SIG-M5 (cell line): ENCODE measurements around the gene MICAL3.

Experiments
- DNase-seq: peaks from one replicate; lab custom pipeline; 2025; lab: John Stamatoyannopoulos, UW

MICAL3 gene

DNA sequence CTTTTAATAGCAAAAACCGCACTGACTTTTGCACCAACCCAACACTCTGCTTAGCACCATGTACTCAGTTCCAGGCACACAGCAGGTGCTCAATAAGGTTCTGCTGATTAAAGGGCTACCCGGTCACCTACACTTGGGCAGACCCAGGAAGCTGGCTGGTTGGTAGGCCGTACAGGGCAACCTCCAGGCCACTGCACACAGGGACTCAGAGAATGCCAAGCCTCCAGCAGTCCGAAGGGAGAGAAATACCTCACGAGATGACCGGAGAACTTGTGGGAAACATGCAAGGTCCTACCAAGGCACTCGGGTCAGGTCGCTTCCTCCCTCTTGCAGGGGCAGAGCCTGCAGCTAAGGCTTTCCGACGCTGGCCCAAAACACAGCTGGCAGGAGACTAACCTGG lies 109.2 kb downstream of the MICAL3 start:
- no peak for DNase-seq

DNA sequence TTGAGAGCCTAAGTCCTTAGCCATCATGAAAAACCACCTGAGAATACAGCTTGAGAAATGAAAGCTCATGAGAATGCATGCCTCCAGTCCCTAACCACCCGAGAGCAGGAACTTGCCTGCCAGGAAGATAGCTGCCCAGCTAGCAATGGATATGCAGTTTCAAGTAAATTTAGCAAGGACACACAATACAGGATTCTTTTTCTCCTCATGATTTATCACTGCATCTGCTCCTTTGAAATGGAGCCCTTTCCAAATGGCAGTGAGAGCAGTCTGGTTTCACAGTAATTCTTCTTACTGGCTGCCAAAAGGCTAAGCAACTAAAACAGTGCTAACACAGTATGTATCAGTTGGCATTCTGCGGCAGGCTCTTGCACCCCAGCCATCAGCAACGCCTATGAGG lies 109.9 kb downstream of the MICAL3 start:
- no peak for DNase-seq

DNA sequence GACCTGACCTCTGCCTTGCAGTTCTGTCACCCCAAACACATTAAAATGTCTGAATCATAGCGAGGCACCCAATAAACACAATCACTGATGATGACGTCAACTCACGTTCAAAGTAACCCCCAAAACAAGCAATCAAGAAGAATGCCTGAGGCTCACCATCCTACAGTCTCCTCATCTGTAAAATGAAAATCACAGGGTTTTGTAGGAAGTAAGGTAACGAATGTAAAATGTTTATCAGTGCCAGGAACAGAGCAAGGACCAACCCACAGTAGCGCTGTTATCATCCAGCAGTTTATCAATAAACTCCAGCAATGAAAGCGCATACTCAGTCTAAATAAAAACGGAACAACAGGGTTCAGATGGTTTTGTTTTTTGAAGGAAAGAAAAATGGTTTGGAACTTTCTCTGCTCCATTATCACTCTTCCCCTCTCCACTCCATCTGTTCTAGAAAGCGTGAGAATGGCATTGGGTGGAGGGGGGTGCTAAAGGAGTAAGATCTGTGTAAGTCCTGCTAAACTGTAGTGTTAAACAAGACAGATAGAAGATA lies 110.5 kb downstream of the MICAL3 start:
- no peak for DNase-seq

DNA sequence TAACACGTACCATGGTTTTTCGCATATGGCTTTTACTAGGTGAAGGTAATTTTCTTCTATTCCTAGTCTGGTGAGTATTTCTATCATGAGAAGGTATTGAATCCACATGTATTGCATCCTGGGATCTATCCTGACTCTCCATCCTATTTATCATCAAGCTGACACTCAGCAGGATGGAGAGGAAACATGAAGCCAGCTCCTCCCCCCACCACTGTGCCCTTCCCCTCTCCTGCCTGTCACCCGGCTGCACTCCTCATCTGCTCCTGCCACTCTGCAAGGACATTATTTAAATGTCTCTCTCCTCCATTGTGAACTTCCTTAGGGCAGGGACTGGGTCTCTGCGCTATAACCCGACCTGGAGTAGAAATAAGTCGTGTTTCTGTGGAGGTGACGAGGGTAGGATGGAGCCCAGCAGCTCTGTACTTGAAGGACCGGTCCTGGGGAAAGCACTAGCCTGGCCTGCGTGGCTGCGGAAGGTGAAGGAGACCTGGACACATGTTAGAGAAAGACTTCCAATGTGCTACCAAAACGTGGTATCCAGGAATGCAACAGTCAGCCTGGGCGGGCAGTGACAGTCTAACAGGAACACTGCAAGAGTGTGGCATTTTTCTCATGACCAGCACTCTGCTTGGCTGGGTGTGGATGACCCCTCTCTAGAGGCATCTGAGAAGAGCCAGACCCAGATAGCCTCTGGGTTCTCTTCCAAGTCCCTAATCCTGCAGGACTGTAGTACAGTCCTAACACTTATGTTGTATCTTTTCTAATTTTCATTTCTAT lies 111.2 kb downstream of the MICAL3 start:
- DNase-seq = no peak

DNA sequence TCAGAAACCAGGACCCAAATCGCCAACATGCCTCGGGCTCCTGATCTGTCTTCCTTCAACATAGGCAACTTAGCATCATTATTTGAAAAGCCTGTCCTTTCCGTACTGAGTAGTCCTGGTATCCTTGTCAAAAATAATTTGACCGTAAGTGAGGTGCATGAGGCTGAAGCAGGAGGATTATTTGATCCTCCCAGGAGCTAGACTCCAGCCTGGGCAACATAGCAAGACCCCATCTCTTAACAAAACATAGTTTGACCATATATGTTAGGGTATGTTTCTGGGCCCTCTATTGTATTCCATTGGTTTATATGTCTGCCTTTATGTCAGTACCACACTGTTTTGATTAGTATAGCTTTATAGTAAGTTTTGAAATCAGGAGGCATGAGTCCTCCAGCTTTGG lies 112.5 kb downstream of the MICAL3 start:
- no peak for DNase-seq

DNA sequence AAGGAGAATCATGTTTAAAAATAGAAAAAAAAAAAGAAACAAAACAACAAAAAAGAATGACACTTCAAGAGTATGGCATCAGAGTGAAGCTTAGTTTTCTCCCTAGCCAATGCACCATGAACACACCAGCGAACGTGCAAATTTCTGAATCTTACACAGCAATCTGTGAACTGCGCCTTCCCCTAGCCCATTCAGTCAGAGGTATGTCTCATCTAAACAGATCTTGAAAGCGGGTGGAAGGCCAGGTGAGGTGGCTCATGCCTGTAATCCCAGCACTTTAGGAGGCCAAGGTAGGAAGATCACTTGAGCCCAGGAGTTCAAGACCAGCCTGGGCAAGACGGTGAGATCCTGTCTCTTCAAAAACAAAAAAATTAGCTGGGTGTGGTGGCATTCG lies 113.1 kb downstream of the MICAL3 start:
- DNase-seq = no peak

DNA sequence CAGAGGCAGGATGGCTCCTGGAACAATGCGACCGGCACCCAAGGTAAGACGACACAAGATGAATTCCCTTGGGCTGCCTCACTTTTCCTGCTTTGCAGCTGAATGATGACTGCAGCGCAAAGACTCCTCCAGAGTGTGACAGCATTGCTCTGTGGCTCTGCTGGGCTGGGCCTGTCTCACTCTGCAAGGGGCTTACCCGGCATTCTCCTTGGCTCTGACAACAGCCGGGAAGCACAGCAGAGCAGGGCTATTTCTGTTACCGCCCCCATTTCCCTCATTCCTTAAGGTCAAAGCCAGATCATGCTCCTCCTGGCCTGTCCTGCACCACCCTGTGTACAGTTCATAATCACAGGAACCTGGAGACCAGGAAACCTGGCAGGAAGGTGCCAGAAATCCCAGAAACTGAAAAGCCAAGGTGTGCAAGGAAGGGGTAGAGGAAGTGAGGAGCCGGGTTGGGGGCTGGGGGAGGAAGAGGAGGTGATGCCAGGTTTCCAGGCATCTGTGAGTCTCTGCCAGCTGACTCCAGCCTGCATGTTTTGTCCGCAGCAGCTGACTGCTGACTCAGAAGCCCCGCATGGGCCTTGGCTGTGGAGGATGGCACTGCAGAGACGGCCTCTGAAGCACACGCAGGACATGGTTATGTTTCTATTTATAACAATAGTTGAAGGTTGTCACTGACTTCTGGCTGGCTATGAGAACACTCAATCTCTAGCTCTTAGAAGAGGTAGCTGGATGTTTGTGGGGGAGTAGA lies 113.6 kb downstream of the MICAL3 start:
- no peak for DNase-seq

DNA sequence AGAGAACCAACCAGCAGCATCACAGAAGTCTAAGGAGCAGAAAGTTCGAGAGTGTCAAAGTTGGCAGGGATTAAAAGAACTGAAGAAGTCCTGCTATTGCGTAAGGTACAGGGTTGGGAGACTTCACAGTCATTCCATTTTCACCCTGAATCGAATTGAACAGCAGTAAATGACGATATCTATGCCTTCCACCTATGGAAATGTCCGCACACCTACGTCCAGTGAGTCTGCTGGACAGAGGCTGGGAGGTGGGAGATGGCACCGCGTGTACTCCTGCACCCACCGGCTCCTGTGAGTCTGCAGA lies 116.7 kb downstream of the MICAL3 start:
- DNase-seq = no peak

DNA sequence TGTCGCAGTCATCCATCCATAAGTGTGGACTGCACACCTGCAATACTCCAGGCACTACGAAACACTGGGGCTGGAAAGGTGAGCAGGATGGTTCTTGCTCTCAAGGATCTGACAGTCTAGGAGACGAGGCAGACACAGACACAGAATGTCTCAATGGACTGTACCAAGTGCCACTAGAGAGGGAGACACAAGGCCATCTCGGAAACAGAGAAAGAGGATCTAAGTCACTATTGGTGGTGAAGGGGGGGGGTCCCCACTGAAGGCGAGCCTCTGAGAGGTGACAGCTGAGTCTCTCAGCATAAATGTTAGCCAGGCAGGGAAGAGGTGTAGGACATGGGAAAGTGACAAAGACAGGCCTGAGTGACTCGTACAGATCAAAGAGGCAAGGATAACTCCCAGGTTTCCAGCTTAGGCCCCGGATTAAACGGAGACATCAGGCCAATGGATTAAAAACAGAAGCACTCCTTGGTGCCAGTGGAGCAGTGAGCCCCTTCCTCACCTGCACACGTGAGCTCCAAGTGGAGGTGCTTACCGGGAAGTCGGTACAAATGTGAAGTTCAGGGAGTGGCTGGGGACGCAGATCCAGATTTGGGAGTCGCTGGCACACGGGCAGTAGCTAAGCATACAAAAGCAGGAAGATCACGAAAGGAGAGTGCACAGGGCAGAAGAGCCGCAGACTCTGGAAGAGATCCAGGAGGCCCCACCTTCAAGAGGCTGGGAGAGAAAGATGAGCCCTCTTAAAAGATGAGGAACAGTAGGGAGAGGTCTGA lies 117.2 kb downstream of the MICAL3 start:
- no peak for DNase-seq

DNA sequence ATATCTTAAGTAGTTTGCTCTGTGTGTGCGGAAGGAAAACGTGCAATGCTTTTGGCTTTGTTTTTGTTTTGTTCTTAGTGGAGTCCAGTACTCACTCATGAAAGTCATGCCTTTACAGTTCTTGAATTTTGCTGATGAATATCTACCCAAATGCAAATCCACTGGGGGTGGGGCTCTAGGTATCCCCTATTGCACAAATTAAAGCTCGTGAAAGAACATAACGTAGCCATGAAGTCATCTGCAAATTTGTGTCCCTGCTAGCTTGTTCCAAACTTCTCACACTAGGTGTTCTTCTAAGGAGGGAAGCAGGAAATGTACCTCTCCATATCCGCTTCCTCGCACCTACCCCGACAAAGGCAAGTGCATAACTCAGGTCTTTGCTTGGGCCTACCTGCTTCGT lies 118.9 kb downstream of the MICAL3 start:
- DNase-seq = no peak

DNA sequence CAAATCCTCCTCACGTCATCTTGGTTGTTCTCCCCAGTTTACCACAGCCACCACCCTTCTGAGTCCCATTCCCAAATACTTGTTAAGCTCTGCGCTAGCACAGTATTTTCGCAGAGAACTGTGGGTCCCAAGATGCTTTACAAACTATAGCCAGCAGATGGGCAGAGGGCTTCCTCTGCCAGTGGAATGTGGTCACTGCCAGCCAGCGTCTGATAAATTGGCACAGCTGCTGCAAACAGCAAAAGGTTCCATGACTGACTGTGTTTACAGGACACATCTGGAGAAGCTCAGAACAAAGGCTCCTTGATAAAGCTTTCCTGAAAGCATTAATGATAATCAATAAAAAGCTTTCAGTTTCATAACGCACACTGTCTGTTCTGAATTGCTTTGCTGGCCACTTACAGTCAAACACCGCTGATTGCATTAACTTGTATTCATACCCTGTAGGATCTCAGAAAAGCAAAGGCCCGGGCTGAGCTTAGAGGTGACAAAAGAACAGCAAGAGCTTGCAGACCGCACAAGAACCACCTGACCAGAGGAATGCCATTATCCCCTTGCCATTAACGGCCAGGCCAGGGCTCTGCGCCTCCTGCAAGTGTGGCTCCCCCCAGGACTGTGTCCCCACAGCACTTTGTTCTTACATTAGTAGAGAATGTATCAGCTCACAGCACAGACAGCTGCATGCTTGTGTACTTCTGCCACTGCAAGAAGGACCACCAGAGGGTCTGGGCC lies 120.6 kb downstream of the MICAL3 start:
- no peak for DNase-seq

DNA sequence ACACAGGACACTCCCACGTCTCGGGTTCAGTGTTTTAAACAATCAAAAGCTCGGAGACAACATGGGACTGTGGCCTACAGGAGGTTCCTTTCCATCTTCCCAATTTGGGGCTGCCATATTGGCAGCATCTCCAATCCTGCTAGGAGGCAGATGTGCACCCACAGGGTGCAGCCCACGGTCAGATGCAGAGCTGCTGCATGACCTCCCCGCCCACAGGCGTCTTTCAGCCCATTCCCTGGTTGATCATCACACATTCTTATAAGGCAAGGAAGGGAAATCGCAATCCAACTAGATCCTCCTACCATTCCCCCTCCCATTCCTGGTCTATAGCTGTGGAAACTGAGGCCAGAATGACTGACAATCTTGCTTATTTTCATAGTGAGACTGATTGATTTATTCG lies 121.4 kb downstream of the MICAL3 start:
- DNase-seq = no peak

DNA sequence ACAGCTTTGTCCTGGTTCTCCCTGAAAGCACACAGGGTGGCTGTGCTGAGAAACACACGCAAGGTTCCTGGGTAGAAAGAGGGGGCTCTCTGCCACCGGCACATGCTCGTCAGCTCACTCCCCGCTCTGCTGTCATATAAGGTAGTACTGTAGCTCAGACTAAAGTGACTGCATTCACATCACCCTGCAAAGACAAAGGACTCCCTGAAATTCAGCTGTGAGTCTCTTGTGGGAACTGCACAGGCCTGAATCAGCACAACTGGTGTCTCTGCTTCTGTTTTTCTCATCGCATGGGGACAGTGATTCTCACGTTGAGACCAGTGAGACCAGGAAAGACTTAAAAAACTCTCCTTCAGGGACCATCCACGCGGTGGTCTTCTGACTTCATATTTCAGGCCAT lies 126.0 kb downstream of the MICAL3 start:
- DNase-seq = no peak

DNA sequence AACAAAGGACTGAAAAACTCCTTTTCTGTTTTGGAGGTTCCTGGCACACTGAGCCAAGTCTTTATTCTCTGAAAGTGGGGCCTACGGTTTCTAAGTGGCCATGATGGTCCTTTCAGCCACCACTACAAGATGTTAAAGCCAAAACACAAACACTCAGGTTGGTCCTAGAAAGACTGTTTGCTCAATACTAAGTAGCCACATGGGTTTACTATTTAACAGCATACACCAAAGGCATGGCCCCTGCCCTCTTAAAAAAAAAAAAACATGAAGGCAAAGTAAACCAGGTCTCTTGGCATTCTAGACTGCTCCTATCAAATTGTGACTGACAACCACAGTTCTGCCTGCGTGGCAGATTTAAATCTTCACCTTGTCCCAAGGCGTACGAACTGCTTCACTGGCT lies 126.5 kb downstream of the MICAL3 start:
- DNase-seq = no peak

DNA sequence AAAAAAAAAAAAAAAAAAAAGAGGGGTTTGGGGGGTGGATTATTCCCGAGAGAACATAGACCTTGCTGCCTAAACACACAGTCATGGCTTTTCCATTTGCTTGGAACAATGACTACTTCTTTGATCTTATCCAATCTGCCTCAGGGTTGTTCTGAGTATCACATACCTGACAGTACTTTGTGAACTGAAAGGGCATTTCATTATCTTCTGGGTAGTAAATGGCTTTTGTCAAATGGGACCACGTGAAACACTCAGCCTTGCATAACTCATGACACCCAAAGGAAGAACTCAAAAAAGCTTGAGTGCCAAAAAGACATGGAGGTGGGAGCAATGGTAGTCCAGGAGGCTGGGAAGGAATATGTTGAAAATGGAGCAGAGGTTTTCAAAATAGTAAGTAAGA lies 126.9 kb downstream of the MICAL3 start:
- no peak for DNase-seq

DNA sequence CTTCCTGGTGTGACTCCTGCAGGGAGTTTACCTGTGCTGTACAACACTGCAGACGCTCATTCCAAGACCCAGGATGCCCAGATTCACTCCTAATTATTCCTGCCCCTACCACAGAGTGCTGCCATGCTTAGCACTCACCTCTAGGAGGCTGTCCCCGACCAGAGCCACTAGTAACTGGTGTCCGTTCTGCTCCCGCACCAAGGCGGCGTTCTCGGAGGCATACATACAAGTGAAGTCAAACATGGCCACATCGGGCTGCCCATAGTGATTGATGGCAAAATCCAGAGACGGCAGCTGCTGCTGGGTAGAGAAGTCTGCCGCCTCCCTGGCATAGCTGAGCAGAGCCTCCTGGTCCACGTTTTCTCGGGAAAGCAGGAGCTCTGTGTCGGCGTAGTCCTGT lies 127.8 kb downstream of the MICAL3 start:
- DNase-seq = no peak

DNA sequence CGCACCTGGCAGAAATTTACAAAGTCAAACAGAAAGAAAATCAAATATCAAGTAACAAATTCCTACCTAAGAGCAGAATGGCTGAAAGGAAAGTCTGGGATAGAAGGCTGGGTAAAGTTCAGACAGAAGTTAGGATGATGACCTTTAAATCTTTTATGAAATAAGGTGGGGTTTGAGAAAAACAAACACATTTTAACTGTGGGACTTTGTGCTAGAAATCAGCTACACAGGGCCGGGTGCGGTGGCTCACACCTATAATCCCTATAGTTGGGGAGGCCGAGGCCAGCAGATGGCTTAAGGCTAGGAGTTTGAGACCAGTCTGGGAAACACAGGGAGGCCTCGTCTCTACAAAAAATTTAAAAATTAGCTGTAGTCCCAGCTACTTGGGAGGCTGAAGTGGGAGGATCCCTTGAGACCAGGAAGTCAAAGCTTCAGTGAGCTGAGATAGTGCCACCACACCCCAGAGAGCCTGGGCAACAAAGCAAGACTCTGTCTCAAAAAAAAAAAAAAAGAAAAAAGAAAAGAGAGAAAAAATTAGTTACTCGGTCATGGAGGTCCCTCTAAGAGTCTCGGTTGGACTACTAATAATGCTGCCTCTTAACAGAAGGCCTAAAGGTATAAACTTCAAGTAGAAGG lies 130.3 kb downstream of the MICAL3 start:
- no peak for DNase-seq

DNA sequence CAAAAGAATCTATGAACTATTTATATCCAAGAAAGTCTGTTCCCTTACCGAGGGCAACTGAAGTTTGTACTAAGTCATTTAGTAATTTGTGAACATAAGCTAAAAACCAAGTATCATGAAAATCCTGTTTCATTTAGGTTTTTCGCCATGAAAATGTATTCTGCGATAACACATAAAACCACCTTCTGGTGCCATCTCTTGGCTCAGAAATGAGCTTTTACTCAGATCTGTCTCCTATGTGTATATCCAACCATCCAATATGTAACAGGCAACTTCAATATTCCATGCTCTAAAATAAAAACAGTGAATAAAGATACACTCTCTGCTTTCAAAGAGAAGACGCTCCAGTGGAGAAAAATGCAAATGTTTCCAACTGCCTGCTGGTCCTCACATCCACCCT lies 132.0 kb downstream of the MICAL3 start:
- DNase-seq = no peak

DNA sequence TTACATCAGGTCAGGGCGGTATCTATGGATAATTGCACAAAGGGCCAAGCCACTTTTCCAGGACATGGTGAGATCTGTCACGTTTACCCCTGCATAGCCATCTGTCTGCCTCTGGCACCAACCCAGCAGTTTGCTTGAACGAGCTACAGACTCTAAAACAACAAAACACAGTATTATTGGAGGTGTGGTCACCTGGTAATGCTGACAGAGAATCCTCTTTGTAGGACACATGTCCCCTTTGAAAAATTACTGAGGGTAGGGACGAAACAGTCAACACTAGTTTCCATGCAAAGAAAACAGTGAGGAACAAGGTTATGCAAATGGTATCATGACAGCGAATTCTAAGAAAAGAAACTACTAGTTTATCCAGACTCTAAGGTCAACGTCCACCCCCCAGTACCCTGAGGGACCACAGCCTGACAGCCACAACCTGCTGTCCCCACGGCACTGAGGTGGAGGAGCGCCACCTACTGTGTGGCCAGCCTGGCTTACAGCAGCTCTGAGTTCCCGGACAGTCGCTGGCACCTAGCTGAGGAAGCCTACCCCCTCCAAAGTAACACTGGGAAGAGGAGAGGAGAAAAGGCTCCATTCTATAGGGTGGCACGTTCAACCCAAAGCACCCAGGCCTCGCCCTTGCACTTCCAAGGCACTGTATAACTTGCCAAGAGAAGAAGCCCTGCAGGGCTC lies 132.7 kb downstream of the MICAL3 start:
- no peak for DNase-seq

DNA sequence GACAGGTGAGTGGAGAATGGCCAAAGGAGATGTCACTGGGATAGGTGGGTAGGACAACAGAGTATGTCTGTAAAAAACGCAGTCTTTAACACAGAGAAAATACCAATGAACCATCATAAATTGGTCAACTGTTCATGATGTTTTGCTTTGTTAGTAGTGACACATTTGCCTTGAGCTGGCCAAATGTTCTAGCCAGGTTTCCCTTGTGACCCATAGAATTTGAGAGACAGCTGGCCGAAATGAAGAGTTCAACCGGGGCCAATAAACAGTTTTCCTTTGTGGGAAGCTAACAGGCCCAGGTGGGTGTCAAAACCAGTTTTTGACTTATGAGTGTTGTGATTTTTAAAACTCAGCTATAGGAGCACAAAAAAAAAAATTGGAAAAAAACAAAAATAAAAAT lies 133.5 kb downstream of the MICAL3 start:
- no peak for DNase-seq

DNA sequence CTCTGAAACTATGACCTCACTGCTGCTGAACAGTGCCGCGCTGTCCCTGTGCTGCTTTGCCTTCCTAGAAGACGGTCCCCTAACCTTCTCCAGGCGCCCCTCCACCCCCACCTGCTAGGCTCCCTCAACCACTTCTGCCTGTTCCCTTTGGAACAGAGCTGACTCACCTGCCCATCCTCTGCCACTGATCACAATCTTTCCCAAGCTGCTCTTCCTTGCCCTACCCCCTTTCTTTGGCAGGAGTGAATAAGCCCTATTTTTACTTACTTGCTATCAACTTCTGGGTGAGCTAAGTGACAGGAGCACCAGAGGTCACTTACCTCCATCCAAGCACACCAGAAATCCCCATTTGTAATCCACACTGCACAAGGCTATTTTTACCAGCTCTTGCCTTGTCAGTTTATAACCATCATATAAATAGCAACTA lies 134.1 kb downstream of the MICAL3 start:
- no peak for DNase-seq
